H1 (cell line): ENCODE data around the gene CALHM3. TPM values are rescaled to one million over a fixed set of nuclear protein-coding genes. Genes with fewer than 3 reads are reported as not detected.

Experiments
- HDAC6 ChIP-seq: IDR thresholded peaks from one replicate; pipeline ENCODE4 v1.7.1; 2012; ENCODE audit warnings: low read depth, mild to moderate bottlenecking, inconsistent platforms, low read length, moderate library complexity
- RBBP5 ChIP-seq: IDR thresholded peaks from 2 replicates; pipeline ENCODE4 v1.7.1; 2012; ENCODE audit warnings: low read depth, mild to moderate bottlenecking, inconsistent platforms, low read length, moderate library complexity, borderline replicate concordance
- RFX5 ChIP-seq: IDR thresholded peaks from 2 replicates; pipeline ENCODE4 v1.6.1; 2011; ENCODE audit warnings: low read depth, low read length, improper control_type of control experiment, borderline replicate concordance
- SRF ChIP-seq: IDR thresholded peaks from 2 replicates; pipeline ENCODE4 v1.6.1; 2011; ENCODE audit warnings: mild to moderate bottlenecking, low read depth, low read length, moderate library complexity
- ZNF274 ChIP-seq: IDR thresholded peaks from 2 replicates; pipeline ENCODE4 v1.7.0; 2012; ENCODE audit warnings: low read length, borderline replicate concordance; ENCODE audit errors: extremely low read depth
- polyA plus RNA-seq, 7 experiments: library from polyadenylated mRNA; depleted of rRNA in 3 of 7; stranded (reverse) in 5 of 7; unstranded in 2 of 7; fragments of >200 nt in 5 of 7; fragments of 200-250 nt in 2 of 7; gene quantifications; 1 replicate in 5 of 7; 2 replicates in 1 of 7; 4 replicates in 1 of 7; pipeline versions ENCODE4 v1.2.1 to v1.2.3, GENCODE V29; 2011 to 2013; ENCODE audit warnings: missing spikeins in 2 of 7, mixed read lengths in 2 of 7
- total RNA-seq: library from RNA; stranded (reverse); fragmentation: NEBNext Ultra II Directional; extraction: Animal tissue kit (Norgen Biotek cat#: 25700); gene quantifications from 2 replicates; pipeline ENCODE4 v1.2.1, GENCODE V29; 2021

The CALHM3 gene
- total and polyA plus RNA-seq, 2 of the 8 experiments (the other 6 are each of a cell fraction or from before 2014, with no cell fraction given): 0.17 to 0.60 TPM

DNA sequence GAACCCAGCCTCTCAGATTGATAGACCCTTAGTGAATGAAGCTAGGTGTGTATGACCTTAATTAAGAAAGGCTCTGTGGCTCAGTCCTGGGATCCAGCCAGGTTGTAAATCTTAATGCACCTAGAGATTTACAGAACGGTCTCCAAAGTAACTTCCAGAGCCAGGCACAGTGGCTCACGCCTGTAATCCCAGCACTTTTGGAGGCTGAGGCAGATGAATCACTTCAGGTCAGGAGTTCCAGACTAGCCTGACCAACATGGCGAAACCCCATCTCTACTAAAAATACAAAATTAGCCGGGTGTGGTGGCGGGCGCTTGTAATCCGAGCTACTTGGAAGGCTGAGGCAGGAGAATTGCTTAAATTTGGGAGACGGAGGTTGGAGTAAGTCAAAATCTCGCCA lies 51.2 kb downstream of the CALHM3 start (continued):
- no peak for TF ChIP-seq HDAC6
- no peak for TF ChIP-seq ZNF274
- no peak for TF ChIP-seq RBBP5
- TF ChIP-seq RFX5: no peak
- TF ChIP-seq SRF: no peak
